AG04450 (cell line): ENCODE results near the gene PIGC. TPM values are rescaled to one million over a fixed set of nuclear protein-coding genes. Genes with fewer than 3 reads are reported as not detected.

Experiments
- CTCF ChIA-PET: fragments of 300-600, 350-600 bp; formaldehyde crosslinking; extraction: SDS; loops from one replicate; lab custom pipeline; 2022; ENCODE audit warnings: antibody characterized with exemption, inconsistent platforms; lab: Charles Lee
- POLR2A ChIA-PET: fragments of 350-600 bp; formaldehyde crosslinking; extraction: SDS; loops from one replicate; lab custom pipeline; 2021; ENCODE audit warnings: antibody characterized with exemption, inconsistent platforms; lab: Yijun Ruan, JAX
- DNase-seq: peaks from one replicate; pipeline ENCODE4 v3.0.0-alpha.2; 2011; ENCODE audit warnings: low read depth, low spot score
- H3K27ac ChIP-seq: one replicate; pipeline ENCODE4 v1.5.1; 2012; ENCODE audit warnings: low read depth, low read length, control low read depth
- H3K27me3 ChIP-seq: one replicate; pipeline ENCODE4 v1.6.0; 2012; ENCODE audit warnings: low read length; ENCODE audit not compliant: control insufficient read depth, insufficient read depth
- H3K4me3 ChIP-seq: 2 replicates; pipeline ENCODE4 v1.5.1; 2011; ENCODE audit warnings: mild to moderate bottlenecking, low read depth, low read length, control low read depth
- H3K9me3 ChIP-seq: 2 replicates; pipeline ENCODE4 v1.5.1; 2012; ENCODE audit warnings: low read length; ENCODE audit not compliant: control insufficient read depth, insufficient read depth
- CTCF ChIP-seq: IDR thresholded peaks from 2 replicates; pipeline ENCODE4 v1.5.1; 2011; ENCODE audit warnings: low read depth, low read length, control low read depth, inconsistent platforms
- polyA plus RNA-seq: library from polyadenylated mRNA; depleted of rRNA; stranded (reverse); fragments of >200 nt; gene quantifications from 2 replicates; pipeline ENCODE4 v1.2.3, GENCODE V29; 2011

The PIGC gene
- polyA plus RNA-seq, 1 experiment: 25.2 TPM

GRCh38 chr1:172411791-172412338 lies 32.0 kb downstream of the PIGC start:
- Histone ChIP-seq H3K9me3 (no peaks in the 10 kb centered on the region), H3K27me3 (no peaks in the 10 kb centered on the region), H3K27ac (no peak overlapping the region), H3K4me3 (no peak overlapping the region)
- DNase-seq: no peak
- no peak for TF ChIP-seq CTCF
- ChIA-PET CTCF (interaction anchor here (0.5 to 2.1 kb wide), 4 partner anchors 11 to 826 kb away, joined by 4 to 11 read pairs (median 6); no protein-coding TSS in a partner anchor), POLR2A (no interaction called here)

- POLR2A ChIA-PET: no interaction called here
- no peak for TF ChIP-seq CTCF
- no peaks in the 10 kb centered on the region for H3K9me3 ChIP-seq
- no peak for DNase-seq
- CTCF ChIA-PET: interaction anchor here (1.0 to 2.0 kb wide), 3 partner anchors 10 to 18 kb away, joined by 3 to 4 read pairs (median 3); partner anchors contain the start of gene C1orf105
- H3K27ac ChIP-seq: no peak overlapping the region
- no peak overlapping the region for H3K4me3 ChIP-seq
- H3K27me3 ChIP-seq: no peaks in the 10 kb centered on the region
These were observed 33.8 kb downstream of the PIGC start for GRCh38 chr1:172410027-172410426.

GRCh38 chr1:172408958-172409357 lies 34.9 kb downstream of the PIGC start:
- ChIA-PET POLR2A (no interaction called here), CTCF (interaction anchor here (0.6 to 2.7 kb wide), 4 partner anchors 9 to 407 kb away, joined by 3 to 17 read pairs (median 6); no protein-coding TSS in a partner anchor)
- H3K27me3 ChIP-seq: no peaks in the 10 kb centered on the region

GRCh38 chr1:172406968-172407367 lies 36.9 kb downstream of the PIGC start:
- no peaks in the 10 kb centered on the region for H3K27me3 ChIP-seq
- DNase-seq: no peak
- ChIA-PET POLR2A (no interaction called here), CTCF (interaction anchor here (1.6 to 2.7 kb wide), 2 partner anchors 23 to 405 kb away, joined by 4 to 17 read pairs; no protein-coding TSS in a partner anchor)
- H3K4me3 ChIP-seq: no peak overlapping the region
- no peak overlapping the region for H3K27ac ChIP-seq
- TF ChIP-seq CTCF: no peak
- no peaks in the 10 kb centered on the region for H3K9me3 ChIP-seq

More at GRCh38 chr1:172408958-172409357, 34.9 kb downstream of the PIGC start:
- H3K9me3 ChIP-seq: no peaks in the 10 kb centered on the region
- no peak overlapping the region for H3K4me3 ChIP-seq
- no peak overlapping the region for H3K27ac ChIP-seq
- TF ChIP-seq CTCF: no peak
- DNase-seq: no peak

- no peak for TF ChIP-seq CTCF
- POLR2A ChIA-PET: no interaction called here
- H3K4me3 ChIP-seq: no peak overlapping the region
- H3K9me3 ChIP-seq: no peaks in the 10 kb centered on the region
- CTCF ChIA-PET: interaction anchor here (0.6 to 14.1 kb wide), 5 partner anchors 24 to 604 kb away, joined by 3 to 199 read pairs (median 4); no protein-coding TSS in a partner anchor
- no peaks in the 10 kb centered on the region for H3K27me3 ChIP-seq
- no peak overlapping the region for H3K27ac ChIP-seq
- DNase-seq: no peak
These were observed 38.0 kb downstream of the PIGC start for GRCh38 chr1:172405912-172406311.
